ENCODE results near the gene USP12. TPM values are rescaled to one million over a fixed set of nuclear protein-coding genes. Genes with fewer than 3 reads are reported as not detected.

The USP12 gene
- total and polyA plus RNA-seq, 7 donors: 13.1 to 31.7 (median 23.7) TPM

- H3K4me1 ChIP-seq: no peaks in the 10 kb centered on the region
- no peak for ATAC-seq
- 76 to 86% (median 85%) methylated on average over 5 of the region's 5 CpGs for WGBS, 3 donors
These were observed 133.3 kb downstream of the USP12 start for GRCh38 chr13:27038323-27038722.

DNA sequence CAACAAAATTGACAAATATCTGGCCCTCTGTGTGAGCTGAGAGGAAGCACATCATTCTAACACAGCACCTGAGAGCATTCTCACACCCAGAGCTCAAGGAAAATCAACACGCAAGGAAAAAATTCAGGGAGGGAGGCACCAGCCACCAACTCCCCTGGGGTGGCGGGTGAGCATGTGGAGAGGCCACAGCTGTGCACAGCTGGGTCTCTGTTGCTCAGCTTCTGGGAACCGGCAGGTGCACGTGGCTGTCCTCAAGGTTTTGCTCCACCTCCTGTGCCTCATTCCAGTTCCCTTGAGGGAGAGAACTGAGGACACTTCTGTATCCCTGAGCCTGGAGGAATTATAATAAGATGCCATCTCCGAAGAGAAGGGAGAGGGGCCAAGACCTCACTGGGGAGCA lies 134.0 kb downstream of the USP12 start:
- ATAC-seq (no peak), DNase-seq (no peak)
- Histone ChIP-seq H3K27me3 (ENCODE audit: insufficient read depth in 3 of 3, low read length in 2 of 3) (peaks cover 0 to 6% (median 0%) of the 10 kb centered on the region in 3 donors), H3K9me3 (no peaks in the 10 kb centered on the region), H3K27ac (no peak overlapping the region), H3K4me1 (no peaks in the 10 kb centered on the region), H3K36me3 (ENCODE audit: insufficient read depth in 1 of 2, low read depth in 1 of 2) (no peaks in the 10 kb centered on the region), H3K4me3 (no peak overlapping the region)
- intact Hi-C loops (cut with DNase I): no loop called here
- no peak for TF ChIP-seq CTCF (IDR thresholded peaks at IDR 0.05)
- WGBS, 3 donors: 42 to 63% (median 53%) methylated on average over 5 of the region's 5 CpGs

More at GRCh38 chr13:27038323-27038722, 133.3 kb downstream of the USP12 start:
- no peak for DNase-seq
- H3K4me3 ChIP-seq: no peak overlapping the region
- no peak overlapping the region for H3K27ac ChIP-seq
- H3K27me3 ChIP-seq (ENCODE audit: insufficient read depth in 3 of 3, low read length in 2 of 3): peaks cover 0 to 6% (median 0%) of the 10 kb centered on the region in 3 donors
- no peak for TF ChIP-seq CTCF (IDR thresholded peaks at IDR 0.05)
- H3K9me3 ChIP-seq: no peaks in the 10 kb centered on the region
- intact Hi-C loops (cut with DNase I): no loop called here
- H3K36me3 ChIP-seq (ENCODE audit: insufficient read depth in 1 of 2, low read depth in 1 of 2): no peaks in the 10 kb centered on the region

GRCh38 chr13:27037171-27037570 lies 134.4 kb downstream of the USP12 start:
- H3K27me3 ChIP-seq (ENCODE audit: insufficient read depth in 3 of 3, low read length in 2 of 3): peaks cover 0 to 6% (median 0%) of the 10 kb centered on the region in 3 donors
- TF ChIP-seq CTCF (IDR thresholded peaks at IDR 0.05): no peak
- WGBS, 3 donors: 69 to 80% (median 71%) methylated on average over 4 of the region's 4 CpGs
- H3K4me3 ChIP-seq: no peak overlapping the region
- H3K4me1 ChIP-seq: no peaks in the 10 kb centered on the region
- H3K36me3 ChIP-seq (ENCODE audit: insufficient read depth in 1 of 2, low read depth in 1 of 2): no peaks in the 10 kb centered on the region
- H3K9me3 ChIP-seq: no peaks in the 10 kb centered on the region
- H3K27ac ChIP-seq: no peak overlapping the region
- intact Hi-C loops (cut with DNase I): no loop called here
- DNase-seq: no peak
- ATAC-seq: no peak

- Histone ChIP-seq H3K9me3 (no peaks in the 10 kb centered on the region), H3K4me1 (no peaks in the 10 kb centered on the region), H3K4me3 (no peak overlapping the region), H3K36me3 (ENCODE audit: insufficient read depth in 1 of 2, low read depth in 1 of 2) (no peaks in the 10 kb centered on the region), H3K27ac (no peak overlapping the region), H3K27me3 (ENCODE audit: insufficient read depth in 3 of 3, low read length in 2 of 3) (peaks cover 0 to 6% (median 0%) of the 10 kb centered on the region in 3 donors)
- no peak for ATAC-seq
- no peak for TF ChIP-seq CTCF (IDR thresholded peaks at IDR 0.05)
- WGBS, 3 donors: 53 to 56% (median 54%) methylated on average over 8 of the region's 8 CpGs
- intact Hi-C loops (cut with DNase I): no loop called here
- no peak for DNase-seq
These were observed 135.2 kb downstream of the USP12 start for GRCh38 chr13:27036236-27036981.

DNA sequence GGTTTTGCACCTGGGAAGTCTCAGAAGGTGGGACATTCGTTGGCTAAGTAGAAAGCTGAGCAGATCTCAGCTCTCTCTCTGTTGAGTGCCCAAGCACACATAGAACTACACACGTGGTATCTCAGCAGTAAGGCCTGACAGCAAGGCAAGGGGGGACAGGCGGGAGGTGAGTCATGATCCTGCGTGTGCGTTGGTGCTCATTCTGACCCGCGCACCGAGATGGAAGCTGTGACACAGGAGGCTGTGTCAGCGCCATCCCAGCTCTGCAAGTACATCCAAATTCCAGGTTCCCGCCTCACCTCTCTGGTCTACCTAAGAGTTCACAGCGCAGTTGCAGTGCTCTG lies 135.7 kb downstream of the USP12 start:
- intact Hi-C loops (cut with DNase I): no loop called here
- Histone ChIP-seq H3K27ac (no peak overlapping the region), H3K4me3 (no peak overlapping the region), H3K27me3 (ENCODE audit: insufficient read depth in 3 of 3, low read length in 2 of 3) (peaks cover 0 to 6% (median 0%) of the 10 kb centered on the region in 3 donors), H3K36me3 (ENCODE audit: insufficient read depth in 1 of 2, low read depth in 1 of 2) (no peaks in the 10 kb centered on the region), H3K4me1 (no peaks in the 10 kb centered on the region), H3K9me3 (no peaks in the 10 kb centered on the region)
- no peak for TF ChIP-seq CTCF (IDR thresholded peaks at IDR 0.05)
- DNase-seq (no peak), ATAC-seq (no peak)
- 90 to 92% (median 90%) methylated on average over 11 of the region's 11 CpGs for WGBS, 3 donors

Data from psoas muscle (tissue), 8 donors.